Activated T-cell treated with anti-CD3 and anti-CD28 coated beads for 4 hours (primary cell): ENCODE measurements around the gene ATXN3.
A peak's percentile ranks its signal among the peaks of the same experiment; 100 is the strongest.
"Not testable (repeated sequence)": the region's sequence is repeated elsewhere in the genome, so short reads cannot be mapped to it uniquely, and the experiment has no call there.

Experiments
- DNase-seq: peaks from one replicate; pipeline ENCODE4 v3.0.0-alpha.2; 2020

ATXN3 gene

GRCh38 chr14:92058006-92058917 lies 48.1 kb downstream of the ATXN3 start:
- no peak for DNase-seq

- no peak for DNase-seq
Measured at GRCh38 chr14:92049781-92050180, 56.6 kb downstream of the ATXN3 start.

GRCh38 chr14:92049221-92049620 lies 57.2 kb downstream of the ATXN3 start:
- not testable (repeated sequence) for DNase-seq

- DNase-seq = not testable (repeated sequence)
Measured at GRCh38 chr14:92045904-92046303, 60.5 kb downstream of the ATXN3 start.

- DNase-seq = not testable (repeated sequence)
Measured at GRCh38 chr14:92041766-92042165, 64.6 kb downstream of the ATXN3 start.

GRCh38 chr14:92041203-92041602 lies 65.2 kb downstream of the ATXN3 start:
- no peak for DNase-seq

- DNase-seq = no peak
Measured at GRCh38 chr14:92040431-92041051, 65.8 kb downstream of the ATXN3 start.

GRCh38 chr14:92039719-92040430 lies 66.5 kb downstream of the ATXN3 start, which contains the start of gene TRIP11:
Gene TRIP11, minus strand, starts transcription at chr14:92040059. Its CDS starts 374 bp downstream, at chr14:92039685.
- DNase-seq = peak; percentile 89

- no peak for DNase-seq
Measured at GRCh38 chr14:92039063-92039718, 67.2 kb downstream of the ATXN3 start.

- no peak for DNase-seq
Measured at GRCh38 chr14:92037989-92038388, 68.4 kb downstream of the ATXN3 start.

GRCh38 chr14:92035890-92036289 lies 70.5 kb downstream of the ATXN3 start:
- DNase-seq = no peak

- no peak for DNase-seq
Measured at GRCh38 chr14:92033906-92034687, 72.3 kb downstream of the ATXN3 start.

- DNase-seq = no peak
Measured at GRCh38 chr14:92033433-92033832, 72.9 kb downstream of the ATXN3 start.

GRCh38 chr14:92026548-92027190 lies 79.7 kb downstream of the ATXN3 start:
- DNase-seq = no peak

- no peak for DNase-seq
Measured at GRCh38 chr14:92022036-92022435, 84.3 kb downstream of the ATXN3 start.

- no peak for DNase-seq
Measured at GRCh38 chr14:92021523-92021922, 84.9 kb downstream of the ATXN3 start.

GRCh38 chr14:92014040-92014439 lies 92.3 kb downstream of the ATXN3 start:
- DNase-seq = no peak

GRCh38 chr14:92012121-92012748 lies 94.1 kb downstream of the ATXN3 start:
- no peak for DNase-seq

- no peak for DNase-seq
Measured at GRCh38 chr14:92010644-92011043, 95.7 kb downstream of the ATXN3 start.

- DNase-seq = no peak
Measured at GRCh38 chr14:92009604-92010003, 96.8 kb downstream of the ATXN3 start.
